GM04503 (cell line): Measurements from ENCODE around the gene PRKD1.
"Not testable (repeated sequence)": the region's sequence is repeated elsewhere in the genome, so short reads cannot be mapped to it uniquely, and the experiment has no call there.

Source experiments
- DNase-seq: peaks from one replicate; pipeline ENCODE4 v3.0.0-alpha.2; 2012; ENCODE audit warnings: low read depth

PRKD1 gene

GRCh38 chr14:29738950-29739349 is 188.7 kb downstream of the PRKD1 start:
- no peak for DNase-seq

- no peak for DNase-seq
Observed at GRCh38 chr14:29738056-29738455, 189.6 kb downstream of the PRKD1 start.

DNA sequence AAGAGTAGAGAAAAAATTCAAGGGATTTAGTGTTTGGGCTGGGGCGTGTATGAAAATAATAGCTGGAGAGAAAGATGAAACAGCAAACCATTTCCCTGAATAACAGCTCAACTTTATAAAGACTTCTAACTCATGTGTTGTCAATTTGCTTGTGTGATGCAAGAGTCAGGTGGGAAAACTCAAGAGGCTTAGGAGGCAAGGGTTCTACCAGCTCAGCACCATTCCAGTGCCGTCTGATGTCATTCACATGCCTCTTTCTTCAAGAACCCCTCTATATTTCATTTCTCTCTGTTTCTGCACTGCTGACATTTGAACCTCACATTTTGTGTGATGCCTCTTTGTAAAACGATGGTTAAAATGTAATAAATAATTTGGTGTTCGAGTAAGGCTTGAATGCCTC is 192.2 kb downstream of the PRKD1 start:
- DNase-seq = no peak

DNA sequence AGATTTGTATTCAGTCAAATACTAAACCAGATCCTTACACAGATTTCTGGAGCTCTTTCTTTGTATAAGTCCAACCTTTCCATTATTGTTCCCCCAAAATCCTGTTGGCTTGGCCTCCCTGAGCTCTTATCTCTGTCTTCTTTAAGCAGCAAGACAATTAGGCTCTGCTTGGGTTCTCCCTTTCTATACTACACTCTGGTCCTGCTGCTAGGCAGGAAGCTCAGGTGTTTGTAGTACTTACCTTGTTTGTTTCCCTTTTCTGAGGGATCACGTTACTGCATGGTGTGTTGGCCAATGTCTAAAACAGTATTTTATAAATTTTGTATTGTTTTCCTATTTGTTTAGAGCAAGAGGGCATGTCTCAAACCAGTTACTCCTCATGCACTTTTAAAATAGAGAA is 192.9 kb downstream of the PRKD1 start:
- no peak for DNase-seq

- peak; percentile 44 for DNase-seq
Observed at GRCh38 chr14:29726560-29727331, 200.9 kb downstream of the PRKD1 start.

- no peak for DNase-seq
Observed at GRCh38 chr14:29724991-29725390, 202.7 kb downstream of the PRKD1 start.

- no peak for DNase-seq
Observed at GRCh38 chr14:29722831-29723230, 204.8 kb downstream of the PRKD1 start.

- no peak for DNase-seq
Observed at GRCh38 chr14:29721586-29721985, 206.1 kb downstream of the PRKD1 start.

GRCh38 chr14:29717901-29718300 is 209.7 kb downstream of the PRKD1 start:
- no peak for DNase-seq

DNA sequence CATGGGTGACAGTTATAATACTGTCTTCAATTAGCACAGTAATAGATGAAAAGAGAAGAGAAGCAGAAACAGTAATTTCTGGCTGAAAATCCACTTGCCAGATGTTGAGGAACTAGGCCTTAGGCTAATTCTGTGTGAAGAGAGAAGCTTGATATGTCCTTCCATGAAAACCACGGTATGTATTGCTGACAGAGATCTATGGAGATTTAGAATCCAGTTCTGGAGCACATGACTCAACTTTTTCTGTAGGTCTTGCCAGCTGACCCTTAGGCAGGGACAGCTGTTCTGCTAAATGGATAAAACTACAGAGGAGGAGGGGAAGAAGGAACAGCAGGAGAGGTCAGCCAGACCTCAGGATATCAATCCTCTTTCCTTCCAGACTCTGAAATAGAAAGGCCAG is 211.5 kb downstream of the PRKD1 start:
- DNase-seq = no peak

GRCh38 chr14:29712601-29713000 is 215.0 kb downstream of the PRKD1 start:
- no peak for DNase-seq

- no peak for DNase-seq
Observed at GRCh38 chr14:29710015-29710414, 217.6 kb downstream of the PRKD1 start.

GRCh38 chr14:29709490-29709889 is 218.2 kb downstream of the PRKD1 start:
- DNase-seq = no peak

- no peak for DNase-seq
Observed at GRCh38 chr14:29706700-29707099, 220.9 kb downstream of the PRKD1 start.

GRCh38 chr14:29705801-29706200 is 221.8 kb downstream of the PRKD1 start:
- DNase-seq = no peak

DNA sequence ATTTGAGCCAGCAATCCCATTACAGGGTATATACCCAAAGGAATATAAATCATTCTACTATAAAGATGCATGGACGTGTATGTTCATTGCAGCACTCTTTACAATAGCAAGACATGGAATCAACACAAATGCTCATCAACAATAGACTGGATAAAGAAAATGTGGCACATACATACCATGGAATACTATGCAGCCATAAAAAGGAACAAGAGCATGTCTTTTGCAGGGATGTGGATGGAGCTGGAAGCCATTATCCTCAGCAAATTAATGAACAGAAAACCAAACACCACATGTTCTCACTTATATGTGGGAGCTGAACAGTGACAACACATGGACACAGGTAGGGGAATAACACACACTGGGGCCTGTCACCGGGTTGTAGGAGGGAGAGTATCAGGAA is 238.1 kb downstream of the PRKD1 start:
- DNase-seq = not testable (repeated sequence)

- no peak for DNase-seq
Observed at GRCh38 chr14:29687866-29688265, 239.8 kb downstream of the PRKD1 start.

GRCh38 chr14:29687071-29687765 is 240.4 kb downstream of the PRKD1 start:
- DNase-seq = no peak

GRCh38 chr14:29684926-29685325 is 242.7 kb downstream of the PRKD1 start:
- DNase-seq = no peak

DNA sequence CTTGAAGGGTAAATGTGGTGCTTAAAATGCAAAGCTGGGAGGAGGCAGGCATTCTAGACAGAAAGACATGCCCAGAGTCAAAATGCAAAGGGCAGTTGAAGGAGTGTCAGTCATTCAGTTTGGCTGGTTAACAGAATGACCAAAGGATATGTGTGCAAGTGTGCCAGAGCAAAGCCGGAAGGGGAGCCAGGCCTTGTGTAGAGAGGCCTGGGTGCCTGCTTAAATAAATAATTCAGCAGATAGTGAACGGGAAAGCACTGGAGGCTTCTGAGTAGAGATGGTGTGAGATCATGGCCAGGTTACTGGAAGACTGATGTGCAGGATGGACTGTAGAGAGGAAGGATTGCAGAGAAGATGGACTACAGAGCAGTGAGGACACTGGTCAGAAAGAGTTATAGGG is 244.9 kb downstream of the PRKD1 start:
- no peak for DNase-seq

DNA sequence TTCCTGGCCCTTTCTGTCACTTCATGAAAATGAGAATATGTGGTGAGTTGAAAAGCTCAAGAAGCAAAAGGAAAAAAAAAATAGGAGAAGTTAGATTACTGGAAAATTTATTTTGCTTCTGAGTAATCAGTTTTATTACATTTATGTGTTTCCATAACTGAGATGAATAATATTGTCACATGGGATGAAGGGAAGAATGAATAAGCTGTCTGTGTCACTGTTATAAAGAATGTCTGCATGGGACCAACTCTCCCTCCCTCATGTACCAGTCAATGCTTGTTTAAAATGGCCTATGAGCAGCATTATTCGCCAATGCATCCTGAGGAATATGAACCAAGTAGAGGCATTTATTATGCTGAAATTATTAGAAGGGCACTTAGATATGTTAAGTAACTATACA is 246.3 kb downstream of the PRKD1 start:
- DNase-seq = no peak

- DNase-seq = no peak
Observed at GRCh38 chr14:29674566-29675285, 252.9 kb downstream of the PRKD1 start.

GRCh38 chr14:29672831-29673230 is 254.8 kb downstream of the PRKD1 start:
- no peak for DNase-seq
